Globus pallidus (tissue), 1 donor: ENCODE results near the gene AR.

Experiments used
- DNase-seq: peaks from one replicate; pipeline ENCODE4 v3.0.0-alpha.2; 2015; ENCODE audit warnings: low spot score

AR gene, protein sequence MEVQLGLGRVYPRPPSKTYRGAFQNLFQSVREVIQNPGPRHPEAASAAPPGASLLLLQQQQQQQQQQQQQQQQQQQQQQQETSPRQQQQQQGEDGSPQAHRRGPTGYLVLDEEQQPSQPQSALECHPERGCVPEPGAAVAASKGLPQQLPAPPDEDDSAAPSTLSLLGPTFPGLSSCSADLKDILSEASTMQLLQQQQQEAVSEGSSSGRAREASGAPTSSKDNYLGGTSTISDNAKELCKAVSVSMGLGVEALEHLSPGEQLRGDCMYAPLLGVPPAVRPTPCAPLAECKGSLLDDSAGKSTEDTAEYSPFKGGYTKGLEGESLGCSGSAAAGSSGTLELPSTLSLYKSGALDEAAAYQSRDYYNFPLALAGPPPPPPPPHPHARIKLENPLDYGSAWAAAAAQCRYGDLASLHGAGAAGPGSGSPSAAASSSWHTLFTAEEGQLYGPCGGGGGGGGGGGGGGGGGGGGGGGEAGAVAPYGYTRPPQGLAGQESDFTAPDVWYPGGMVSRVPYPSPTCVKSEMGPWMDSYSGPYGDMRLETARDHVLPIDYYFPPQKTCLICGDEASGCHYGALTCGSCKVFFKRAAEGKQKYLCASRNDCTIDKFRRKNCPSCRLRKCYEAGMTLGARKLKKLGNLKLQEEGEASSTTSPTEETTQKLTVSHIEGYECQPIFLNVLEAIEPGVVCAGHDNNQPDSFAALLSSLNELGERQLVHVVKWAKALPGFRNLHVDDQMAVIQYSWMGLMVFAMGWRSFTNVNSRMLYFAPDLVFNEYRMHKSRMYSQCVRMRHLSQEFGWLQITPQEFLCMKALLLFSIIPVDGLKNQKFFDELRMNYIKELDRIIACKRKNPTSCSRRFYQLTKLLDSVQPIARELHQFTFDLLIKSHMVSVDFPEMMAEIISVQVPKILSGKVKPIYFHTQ

DNA sequence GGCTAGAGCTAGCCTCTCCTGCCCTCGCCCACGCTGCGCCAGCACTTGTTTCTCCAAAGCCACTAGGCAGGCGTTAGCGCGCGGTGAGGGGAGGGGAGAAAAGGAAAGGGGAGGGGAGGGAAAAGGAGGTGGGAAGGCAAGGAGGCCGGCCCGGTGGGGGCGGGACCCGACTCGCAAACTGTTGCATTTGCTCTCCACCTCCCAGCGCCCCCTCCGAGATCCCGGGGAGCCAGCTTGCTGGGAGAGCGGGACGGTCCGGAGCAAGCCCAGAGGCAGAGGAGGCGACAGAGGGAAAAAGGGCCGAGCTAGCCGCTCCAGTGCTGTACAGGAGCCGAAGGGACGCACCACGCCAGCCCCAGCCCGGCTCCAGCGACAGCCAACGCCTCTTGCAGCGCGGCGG, at the start of gene AR:
Gene AR (plus strand): TSS at position 204 of the 400 bp plus-strand sequence. CDS start 1,126 bp downstream, outside the sequence.
- peak; percentile 9 for DNase-seq

DNA sequence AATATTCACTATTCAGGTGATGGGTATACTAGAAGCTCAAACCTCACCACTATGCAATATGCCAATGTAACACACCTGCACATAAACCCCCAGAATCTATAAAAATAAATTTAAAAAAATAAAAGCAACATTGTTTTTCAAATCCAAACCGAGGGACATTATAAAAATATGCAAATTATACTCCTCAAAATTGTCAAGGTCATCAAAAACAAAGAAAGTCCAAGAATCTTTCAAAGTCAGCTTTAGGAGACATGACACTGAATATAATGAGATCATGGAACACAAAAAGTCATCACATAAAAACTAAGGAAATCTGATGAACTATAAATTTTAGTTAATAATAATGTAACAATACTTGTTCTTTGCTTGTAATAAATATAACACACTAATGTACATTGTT, 43.2 kb upstream of the AR start:
- no peak for DNase-seq

DNA sequence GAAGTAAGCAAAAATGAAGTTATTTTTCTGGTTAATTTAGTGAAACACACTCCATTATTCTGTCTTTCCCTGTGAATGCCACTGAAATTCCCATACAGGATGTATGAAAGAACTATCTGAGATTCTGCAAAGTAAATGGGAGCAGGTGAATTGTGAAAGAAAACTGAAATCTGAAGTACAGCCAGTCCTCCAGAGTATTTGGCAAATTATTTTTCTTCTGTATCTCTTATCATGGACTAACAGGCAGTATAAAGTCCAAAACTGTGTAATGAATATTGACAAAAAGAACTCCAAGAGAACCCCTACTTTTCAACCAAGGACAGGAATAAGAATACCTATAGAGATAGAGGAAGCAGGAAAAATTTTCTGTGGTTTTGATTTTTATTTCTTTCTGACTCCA, 40.8 kb upstream of the AR start:
- no peak for DNase-seq

DNA sequence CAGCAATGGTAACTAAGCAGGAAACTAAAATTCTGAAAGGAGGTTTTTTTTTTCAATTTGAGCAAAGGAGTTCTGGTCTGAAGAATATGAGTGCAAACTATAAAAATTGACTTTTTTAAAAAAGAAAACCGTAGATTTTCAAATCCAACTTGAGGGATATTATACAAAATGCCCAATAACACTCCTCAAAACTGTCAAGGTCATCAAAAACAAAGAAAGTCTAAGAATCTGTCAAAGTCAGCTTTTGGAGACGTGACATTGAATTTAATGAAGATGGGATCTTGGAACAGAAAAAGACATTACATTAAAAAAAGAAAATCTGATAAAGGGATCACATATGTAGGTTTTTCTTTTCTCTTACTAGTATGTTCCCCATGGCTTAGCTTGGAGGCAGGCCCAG, 40.4 kb upstream of the AR start:
- DNase-seq: no peak

DNA sequence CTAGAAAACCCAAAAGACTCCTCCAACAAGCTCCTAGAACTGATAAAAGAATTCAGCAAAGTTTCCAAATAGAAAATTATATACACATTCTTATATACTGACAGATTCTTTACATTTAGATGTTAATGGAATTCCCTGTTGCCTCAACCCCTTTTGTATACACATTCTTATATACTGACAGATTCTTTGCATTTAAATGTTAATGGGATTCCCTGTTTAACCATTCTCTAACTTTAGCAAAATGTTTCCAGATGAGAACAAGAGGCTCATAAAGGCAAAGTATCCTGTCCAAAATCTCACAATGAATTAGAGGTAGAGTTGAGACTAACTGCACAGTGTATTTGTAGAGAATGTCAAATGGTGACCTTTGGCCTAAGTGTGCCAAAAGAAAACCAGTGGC, 23.1 kb upstream of the AR start:
- DNase-seq: no peak

DNA sequence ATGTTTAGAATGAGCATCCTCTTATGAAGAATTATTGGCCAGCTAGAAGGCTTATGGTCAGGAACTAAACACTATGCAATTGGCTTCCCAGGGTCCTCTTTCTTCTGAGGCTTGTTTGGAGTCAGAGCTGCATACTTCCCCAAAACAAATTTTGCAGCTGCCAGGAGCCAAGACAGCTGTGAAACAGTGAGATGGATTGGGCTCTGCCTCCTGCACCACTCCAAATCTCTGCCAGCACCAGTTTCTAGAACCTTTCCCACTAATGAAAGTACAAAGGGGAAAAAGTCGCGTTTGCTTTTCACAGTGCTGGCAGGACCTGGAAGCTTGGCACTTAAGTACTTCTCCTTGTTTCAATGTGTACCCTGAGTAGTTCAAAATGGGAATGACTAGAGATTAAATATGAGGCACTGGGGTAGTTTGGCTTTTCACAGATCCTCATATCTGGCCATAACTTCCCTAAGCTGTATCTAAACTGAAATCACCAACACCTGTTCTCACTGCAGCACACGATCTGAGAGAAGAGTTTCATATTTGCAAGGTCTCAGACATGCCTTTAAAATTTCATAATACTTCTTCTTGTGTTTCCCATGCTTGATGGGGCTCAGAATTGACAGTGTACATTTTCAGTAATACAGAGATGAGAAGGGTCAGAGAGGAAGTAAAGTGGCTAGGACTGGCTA, 20.7 kb upstream of the AR start:
- no peak for DNase-seq

DNA sequence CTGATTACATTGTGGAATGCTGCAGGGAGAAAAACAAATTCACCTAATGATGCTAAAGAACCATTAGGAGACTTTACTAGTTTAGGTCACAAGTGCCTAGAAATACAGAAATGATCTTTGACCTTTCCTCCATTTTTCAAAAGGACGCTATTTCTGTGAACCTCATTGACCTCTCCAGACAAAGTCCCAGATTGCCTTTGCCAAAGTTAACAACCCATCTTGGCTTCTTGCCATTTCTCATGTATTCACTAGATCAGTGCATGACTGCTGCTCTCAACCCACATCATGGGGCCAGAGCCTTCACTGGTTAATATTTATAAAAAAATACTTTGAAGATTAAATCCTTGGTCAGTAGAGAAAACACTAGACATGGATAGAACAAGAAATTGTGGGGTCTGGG, 19.9 kb upstream of the AR start:
- no peak for DNase-seq

DNA sequence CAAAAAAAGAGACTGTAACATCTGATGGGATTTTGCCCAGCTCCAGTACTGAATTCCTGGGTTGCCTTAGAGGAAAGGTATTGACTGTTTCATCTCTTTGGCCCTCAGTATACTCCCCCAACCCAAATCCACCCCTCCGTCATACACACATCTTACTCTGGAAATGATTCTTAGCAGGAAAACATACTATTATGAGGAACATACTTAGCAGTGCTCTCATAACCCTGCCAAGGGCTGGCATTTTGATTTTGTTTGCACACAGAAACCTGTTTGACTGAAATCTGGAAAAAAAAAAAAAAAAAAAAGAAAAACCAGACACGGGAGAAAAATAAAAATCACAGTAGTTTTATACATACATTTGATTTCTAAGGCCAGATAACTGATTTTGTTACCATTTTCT, 19.4 kb upstream of the AR start:
- DNase-seq: no peak

DNA sequence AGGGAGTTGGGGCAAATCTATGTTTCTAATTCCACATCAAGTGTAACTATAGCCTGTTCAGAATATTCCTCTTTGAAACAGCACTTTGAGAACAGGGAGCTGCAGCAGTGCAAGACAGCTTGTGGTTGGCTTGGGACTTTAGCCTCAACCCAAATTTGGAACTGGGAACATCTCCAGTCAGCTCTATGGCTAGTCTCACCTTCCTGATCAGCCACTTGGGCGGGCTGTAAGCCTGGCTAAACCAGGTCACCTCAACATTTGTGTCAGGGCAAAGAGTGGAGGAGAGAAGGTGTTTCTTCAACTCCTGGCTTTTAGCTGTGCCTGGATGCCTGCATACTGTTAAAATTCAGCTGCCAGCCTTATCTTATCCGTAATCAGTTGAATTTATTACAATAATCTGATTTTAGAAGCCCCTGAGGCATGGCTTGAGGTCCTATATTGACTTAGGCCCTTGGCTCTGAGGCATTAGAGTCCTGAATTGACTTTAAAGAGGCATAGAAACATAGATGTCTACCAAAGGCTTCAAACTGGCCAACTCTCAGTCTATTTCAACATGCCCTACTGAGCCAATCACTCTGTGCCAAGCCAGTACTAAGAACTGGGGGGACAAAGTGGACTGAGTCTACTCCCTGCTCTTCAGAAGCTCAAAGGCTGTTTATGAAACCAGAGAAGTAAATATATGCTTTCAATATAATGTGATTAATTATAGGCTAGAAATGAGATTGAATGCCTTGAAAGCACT, 18.7 kb upstream of the AR start:
- DNase-seq: no peak

DNA sequence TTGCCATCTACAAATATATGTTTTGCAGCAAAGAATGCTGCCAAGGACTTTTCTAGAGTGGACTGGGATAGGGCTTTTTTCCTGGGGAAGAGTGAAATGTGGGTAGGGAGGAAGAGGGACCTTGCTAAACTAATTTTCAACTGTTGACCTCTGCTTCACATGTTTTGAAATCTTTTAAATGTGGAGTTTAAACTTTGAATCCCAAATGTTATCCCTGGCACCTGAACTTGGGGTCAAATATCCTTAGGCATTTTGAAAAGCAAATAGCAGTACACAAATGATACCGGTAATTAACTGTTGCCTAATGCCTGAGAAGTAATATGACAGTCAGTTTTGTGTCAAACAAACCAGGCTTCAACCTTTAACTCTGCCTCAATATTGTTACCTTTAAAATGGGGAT, 7.3 kb upstream of the AR start:
- DNase-seq: no peak

DNA sequence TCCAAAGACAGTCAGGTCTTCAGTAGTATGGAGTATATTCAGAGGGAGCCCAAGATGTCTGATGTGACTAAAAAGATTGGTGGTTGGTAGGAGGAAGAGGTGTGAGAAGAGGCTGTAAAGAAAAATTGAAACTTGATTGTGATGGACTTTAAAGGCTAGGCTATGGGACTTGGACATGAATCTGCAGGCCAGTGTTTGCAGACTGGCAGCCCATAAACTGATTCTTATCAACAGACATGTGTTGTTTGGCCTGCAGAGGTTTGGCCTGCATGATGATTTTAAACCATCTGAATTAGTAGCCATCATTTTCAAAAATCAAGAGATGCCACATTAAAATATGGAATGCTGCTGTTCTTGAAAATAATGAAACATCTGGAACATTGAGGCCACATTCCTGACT, 5.4 kb upstream of the AR start:
- DNase-seq: no peak

DNA sequence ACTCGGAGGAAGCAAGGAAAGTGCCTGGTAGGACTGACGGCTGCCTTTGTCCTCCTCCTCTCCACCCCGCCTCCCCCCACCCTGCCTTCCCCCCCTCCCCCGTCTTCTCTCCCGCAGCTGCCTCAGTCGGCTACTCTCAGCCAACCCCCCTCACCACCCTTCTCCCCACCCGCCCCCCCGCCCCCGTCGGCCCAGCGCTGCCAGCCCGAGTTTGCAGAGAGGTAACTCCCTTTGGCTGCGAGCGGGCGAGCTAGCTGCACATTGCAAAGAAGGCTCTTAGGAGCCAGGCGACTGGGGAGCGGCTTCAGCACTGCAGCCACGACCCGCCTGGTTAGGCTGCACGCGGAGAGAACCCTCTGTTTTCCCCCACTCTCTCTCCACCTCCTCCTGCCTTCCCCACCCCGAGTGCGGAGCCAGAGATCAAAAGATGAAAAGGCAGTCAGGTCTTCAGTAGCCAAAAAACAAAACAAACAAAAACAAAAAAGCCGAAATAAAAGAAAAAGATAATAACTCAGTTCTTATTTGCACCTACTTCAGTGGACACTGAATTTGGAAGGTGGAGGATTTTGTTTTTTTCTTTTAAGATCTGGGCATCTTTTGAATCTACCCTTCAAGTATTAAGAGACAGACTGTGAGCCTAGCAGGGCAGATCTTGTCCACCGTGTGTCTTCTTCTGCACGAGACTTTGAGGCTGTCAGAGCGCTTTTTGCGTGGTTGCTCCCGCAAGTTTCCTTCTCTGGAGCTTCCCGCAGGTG, 637 bp downstream of the AR start:
- DNase-seq: no peak

DNA sequence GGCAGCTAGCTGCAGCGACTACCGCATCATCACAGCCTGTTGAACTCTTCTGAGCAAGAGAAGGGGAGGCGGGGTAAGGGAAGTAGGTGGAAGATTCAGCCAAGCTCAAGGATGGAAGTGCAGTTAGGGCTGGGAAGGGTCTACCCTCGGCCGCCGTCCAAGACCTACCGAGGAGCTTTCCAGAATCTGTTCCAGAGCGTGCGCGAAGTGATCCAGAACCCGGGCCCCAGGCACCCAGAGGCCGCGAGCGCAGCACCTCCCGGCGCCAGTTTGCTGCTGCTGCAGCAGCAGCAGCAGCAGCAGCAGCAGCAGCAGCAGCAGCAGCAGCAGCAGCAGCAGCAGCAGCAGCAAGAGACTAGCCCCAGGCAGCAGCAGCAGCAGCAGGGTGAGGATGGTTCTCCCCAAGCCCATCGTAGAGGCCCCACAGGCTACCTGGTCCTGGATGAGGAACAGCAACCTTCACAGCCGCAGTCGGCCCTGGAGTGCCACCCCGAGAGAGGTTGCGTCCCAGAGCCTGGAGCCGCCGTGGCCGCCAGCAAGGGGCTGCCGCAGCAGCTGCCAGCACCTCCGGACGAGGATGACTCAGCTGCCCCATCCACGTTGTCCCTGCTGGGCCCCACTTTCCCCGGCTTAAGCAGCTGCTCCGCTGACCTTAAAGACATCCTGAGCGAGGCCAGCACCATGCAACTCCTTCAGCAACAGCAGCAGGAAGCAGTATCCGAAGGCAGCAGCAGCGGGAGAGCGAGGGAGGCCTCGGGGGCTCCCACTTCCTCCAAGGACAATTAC, 1.4 kb downstream of the AR start:
- no peak for DNase-seq

DNA sequence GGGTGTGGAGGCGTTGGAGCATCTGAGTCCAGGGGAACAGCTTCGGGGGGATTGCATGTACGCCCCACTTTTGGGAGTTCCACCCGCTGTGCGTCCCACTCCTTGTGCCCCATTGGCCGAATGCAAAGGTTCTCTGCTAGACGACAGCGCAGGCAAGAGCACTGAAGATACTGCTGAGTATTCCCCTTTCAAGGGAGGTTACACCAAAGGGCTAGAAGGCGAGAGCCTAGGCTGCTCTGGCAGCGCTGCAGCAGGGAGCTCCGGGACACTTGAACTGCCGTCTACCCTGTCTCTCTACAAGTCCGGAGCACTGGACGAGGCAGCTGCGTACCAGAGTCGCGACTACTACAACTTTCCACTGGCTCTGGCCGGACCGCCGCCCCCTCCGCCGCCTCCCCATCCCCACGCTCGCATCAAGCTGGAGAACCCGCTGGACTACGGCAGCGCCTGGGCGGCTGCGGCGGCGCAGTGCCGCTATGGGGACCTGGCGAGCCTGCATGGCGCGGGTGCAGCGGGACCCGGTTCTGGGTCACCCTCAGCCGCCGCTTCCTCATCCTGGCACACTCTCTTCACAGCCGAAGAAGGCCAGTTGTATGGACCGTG, 2.2 kb downstream of the AR start:
- DNase-seq: no peak

DNA sequence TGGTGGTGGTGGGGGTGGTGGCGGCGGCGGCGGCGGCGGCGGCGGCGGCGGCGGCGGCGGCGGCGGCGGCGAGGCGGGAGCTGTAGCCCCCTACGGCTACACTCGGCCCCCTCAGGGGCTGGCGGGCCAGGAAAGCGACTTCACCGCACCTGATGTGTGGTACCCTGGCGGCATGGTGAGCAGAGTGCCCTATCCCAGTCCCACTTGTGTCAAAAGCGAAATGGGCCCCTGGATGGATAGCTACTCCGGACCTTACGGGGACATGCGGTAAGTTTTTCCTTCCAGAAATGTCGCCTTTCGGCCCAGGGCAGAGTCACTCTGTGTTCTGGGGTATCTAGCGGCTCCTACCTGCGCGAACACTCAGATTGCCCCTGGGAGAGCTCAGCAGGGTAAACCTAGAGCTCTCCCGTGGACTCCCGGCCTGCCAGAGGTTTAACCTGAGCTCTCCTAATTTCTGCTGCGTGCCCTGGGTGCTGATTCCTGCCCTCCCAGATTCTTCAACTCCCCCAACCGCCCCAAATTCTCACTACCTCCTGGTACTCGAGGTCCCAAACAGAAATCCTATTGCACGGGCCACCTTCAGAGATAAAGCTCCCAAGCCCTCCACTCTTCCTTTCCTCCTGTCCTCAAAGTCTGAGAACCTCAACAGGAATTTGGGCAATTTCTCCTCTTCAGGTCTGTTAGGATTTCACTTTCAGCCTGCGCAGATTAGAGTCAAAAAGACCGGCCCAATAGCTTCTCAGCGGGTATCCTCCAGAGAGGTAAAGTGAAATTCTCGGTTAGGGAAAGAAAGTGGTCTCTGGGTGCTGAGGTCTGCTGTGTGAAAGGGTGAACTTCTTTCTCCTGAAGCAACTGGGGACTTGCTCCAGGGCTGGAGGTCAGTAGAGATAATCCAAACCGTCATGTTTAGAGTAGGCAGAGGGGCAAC, 2.9 kb downstream of the AR start:
- no peak for DNase-seq

DNA sequence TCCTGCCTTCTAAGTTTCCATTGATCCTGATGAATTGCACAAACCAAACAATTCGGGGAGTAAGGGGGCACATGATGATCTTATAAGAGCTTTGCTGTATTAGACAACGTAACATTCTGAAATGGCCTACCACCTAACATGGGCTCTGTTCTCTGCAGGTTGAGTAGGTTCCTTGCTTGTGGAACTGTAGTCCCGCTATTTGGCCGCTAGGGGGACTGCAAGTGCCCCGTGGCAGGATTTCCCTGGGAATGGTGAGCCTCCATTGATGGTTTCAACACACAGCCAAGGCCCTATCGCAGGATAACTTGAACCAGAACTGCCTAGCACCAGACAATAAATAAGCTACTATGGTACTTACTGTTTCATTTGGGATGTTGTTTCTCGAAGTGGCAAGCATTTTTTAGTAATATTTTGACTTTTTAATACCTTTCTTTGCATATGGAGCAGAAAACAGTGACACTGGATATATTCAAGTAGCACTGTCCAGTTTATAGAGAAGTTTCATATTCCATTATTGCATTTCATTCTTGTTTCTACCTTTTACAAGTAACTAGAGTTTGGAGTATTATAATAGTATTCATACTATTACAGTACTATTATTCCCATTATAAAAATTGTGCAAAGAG, 11.9 kb downstream of the AR start:
- DNase-seq: peak; percentile 20

DNA sequence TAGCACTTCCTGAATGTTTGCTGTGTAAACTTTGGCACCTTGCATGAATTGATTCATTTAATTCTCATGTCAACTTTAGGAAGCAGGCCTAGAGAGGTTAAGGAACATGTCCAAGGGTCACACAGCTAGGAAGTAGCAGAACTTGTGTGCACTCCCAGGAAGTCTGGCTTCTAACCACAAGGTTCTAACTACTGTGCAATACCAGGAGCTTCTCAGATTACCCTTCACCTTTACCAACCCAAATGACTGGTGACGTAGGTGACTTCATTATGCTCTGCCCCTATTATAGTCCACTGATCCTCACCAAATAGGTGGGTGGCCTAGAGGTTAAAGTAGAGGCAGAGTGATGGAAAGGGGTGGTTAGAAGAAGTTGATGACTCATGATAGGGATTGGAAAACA, 14.4 kb downstream of the AR start:
- DNase-seq: no peak
